GM18507 (cell line): ENCODE data around the gene DLEC1.
A peak's percentile ranks its signal among the peaks of the same experiment; 100 is the strongest.
"Not testable (repeated sequence)": the region's sequence is repeated elsewhere in the genome, so short reads cannot be mapped to it uniquely, and the experiment has no call there.

Source experiments
- DNase-seq: peaks from one replicate; pipeline ENCODE4 v3.0.0; 2011; ENCODE audit warnings: low read depth; ENCODE audit not compliant: insufficient read length; ENCODE audit errors: extremely low spot score
- FAIRE-seq: peaks from 2 replicates; lab custom pipeline; 2011; peaks lifted over from hg19 to GRCh38; lab: Jason Lieb, UNC

DLEC1 gene

GRCh38 chr3:38160704-38161103, 121.7 kb downstream of the DLEC1 start:
- FAIRE-seq, DNase-seq: not testable (repeated sequence)

- DNase-seq (no peak), FAIRE-seq (no peak)
Observed at GRCh38 chr3:38163117-38163840, 124.3 kb downstream of the DLEC1 start.

GRCh38 chr3:38163841-38164642, 125.0 kb downstream of the DLEC1 start:
- DNase-seq = no peak

GRCh38 chr3:38164643-38164951, 125.6 kb downstream of the DLEC1 start:
- FAIRE-seq = no peak

More at GRCh38 chr3:38163841-38164642, 125.0 kb downstream of the DLEC1 start:
- FAIRE-seq = no peak

GRCh38 chr3:38164952-38165721, 126.1 kb downstream of the DLEC1 start, which contains the start of gene OXSR1:
OXSR1 (plus strand) TSS chr3:38165537; CDS start chr3:38165877, 340 bp downstream.
- FAIRE-seq = peak; percentile 99
- DNase-seq = peak; percentile 88

More at GRCh38 chr3:38164643-38164951, 125.6 kb downstream of the DLEC1 start:
- no peak for DNase-seq

- FAIRE-seq (no peak), DNase-seq (no peak)
Observed at GRCh38 chr3:38165722-38166387, 126.8 kb downstream of the DLEC1 start.

GRCh38 chr3:38167591-38167990, 128.6 kb downstream of the DLEC1 start:
- no peak for FAIRE-seq
- DNase-seq = no peak

GRCh38 chr3:38168151-38169026, 129.4 kb downstream of the DLEC1 start:
- DNase-seq (no peak), FAIRE-seq (no peak)

- no peak for DNase-seq
- FAIRE-seq = no peak
Observed at GRCh38 chr3:38169027-38169317, 130.0 kb downstream of the DLEC1 start.

GRCh38 chr3:38170722-38171121, 131.7 kb downstream of the DLEC1 start:
- DNase-seq (no peak), FAIRE-seq (no peak)

GRCh38 chr3:38171622-38172021, 132.6 kb downstream of the DLEC1 start:
- no peak for DNase-seq
- no peak for FAIRE-seq
